T-helper 2 cell (primary cell): Measurements from ENCODE around the gene FOXO4.
A peak's percentile ranks its signal among the peaks of the same experiment; 100 is the strongest.

ENCODE experiments used
- DNase-seq, 5 experiments: peaks; one replicate each; pipeline versions ENCODE4 v3.0.0 to v3.0.0-alpha.2; 2012 to 2022

FOXO4 gene

DNA sequence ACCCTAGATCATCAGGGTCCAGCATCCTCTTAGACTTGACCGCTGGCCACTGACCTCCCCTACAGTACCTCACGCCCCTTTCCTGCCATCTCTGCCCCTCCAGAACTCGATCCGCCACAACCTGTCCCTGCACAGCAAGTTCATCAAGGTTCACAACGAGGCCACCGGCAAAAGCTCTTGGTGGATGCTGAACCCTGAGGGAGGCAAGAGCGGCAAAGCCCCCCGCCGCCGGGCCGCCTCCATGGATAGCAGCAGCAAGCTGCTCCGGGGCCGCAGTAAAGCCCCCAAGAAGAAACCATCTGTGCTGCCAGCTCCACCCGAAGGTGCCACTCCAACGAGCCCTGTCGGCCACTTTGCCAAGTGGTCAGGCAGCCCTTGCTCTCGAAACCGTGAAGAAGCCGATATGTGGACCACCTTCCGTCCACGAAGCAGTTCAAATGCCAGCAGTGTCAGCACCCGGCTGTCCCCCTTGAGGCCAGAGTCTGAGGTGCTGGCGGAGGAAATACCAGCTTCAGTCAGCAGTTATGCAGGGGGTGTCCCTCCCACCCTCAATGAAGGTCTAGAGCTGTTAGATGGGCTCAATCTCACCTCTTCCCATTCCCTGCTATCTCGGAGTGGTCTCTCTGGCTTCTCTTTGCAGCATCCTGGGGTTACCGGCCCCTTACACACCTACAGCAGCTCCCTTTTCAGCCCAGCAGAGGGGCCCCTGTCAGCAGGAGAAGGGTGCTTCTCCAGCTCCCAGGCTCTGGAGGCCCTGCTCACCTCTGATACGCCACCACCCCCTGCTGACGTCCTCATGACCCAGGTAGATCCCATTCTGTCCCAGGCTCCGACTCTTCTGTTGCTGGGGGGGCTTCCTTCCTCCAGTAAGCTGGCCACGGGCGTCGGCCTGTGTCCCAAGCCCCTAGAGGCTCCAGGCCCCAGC, 5.2 kb downstream of the FOXO4 start:
- no peak for DNase-seq

GRCh38 chrX:71102292-71102691, 6.6 kb downstream of the FOXO4 start:
- no peak for DNase-seq

DNA sequence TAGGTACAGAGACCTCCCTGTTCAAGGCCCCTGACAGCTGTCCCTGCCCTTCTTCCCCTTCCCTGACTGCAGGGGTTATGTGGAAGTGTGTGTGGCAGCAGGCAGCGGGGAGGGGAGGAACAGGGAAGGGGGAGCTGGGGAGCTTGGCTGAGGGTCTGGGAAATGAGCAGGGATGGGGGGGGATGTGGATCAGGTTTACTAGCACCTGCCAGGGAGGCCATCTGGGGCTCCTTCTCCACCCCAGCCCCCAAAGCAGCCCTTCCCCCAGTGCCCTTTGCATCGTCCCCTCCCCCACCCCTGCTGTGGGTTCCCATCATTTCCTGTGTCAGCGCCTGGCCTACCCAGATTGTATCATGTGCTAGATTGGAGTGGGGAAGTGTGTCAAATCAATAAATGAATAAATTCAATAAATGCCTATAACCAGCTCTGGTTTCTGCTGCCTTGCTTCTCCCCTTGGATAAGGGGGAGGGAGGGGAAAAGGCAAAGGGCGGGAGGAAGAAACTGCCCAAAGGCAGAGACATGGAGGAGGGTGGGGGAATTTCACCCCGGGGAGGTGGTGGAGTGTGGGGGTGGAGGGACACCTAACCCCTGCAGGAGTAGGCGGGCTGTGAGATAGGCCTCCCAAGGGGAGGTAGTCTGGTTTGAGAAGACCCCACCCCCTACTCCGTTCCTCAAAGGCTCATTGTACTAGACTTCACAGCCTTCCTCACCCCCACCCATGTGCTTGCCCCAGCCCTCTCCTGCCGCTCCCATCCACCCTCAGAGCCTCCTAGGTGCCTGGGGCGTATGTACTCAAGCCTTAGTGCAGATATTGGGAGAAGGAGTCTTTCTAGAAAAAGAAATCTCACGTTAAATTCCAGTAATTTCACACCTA, 7.7 kb downstream of the FOXO4 start:
- DNase-seq, result peak in 4 of 5 experiments; percentile 16 to 75 (median 53)

DNA sequence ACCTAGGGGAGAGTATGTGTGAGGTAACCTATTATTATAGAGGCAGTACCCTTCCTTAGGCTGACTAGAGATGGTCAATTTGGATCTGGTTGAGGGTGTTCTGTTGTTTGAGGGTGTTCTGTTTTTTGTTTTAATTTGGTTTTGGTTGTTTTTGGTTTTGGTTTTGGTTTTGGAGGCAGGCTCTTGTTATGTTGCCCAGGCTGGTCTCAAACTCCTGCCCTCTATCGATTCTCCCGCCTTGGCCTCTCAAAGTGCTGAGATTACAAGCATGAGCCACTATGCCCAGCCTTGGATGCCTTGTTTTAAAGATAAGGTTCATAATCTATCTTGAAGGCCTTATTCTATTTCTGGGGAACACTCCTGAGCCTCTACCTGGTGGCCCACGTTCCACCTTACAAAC, 10.0 kb downstream of the FOXO4 start:
- DNase-seq, result peak in 1 of 5 experiments; percentile 36

- DNase-seq, result peak in 1 of 5 experiments; percentile 56
These were observed 10.8 kb downstream of the FOXO4 start, which contains the start of gene CXorf65 for GRCh38 chrX:71106427-71106826. TSS of gene CXorf65 (minus strand) at chrX:71106740. CDS start at chrX:71106556, 184 bp downstream.

- DNase-seq, result no peak
These were observed 11.6 kb downstream of the FOXO4 start for GRCh38 chrX:71107245-71107644.

DNA sequence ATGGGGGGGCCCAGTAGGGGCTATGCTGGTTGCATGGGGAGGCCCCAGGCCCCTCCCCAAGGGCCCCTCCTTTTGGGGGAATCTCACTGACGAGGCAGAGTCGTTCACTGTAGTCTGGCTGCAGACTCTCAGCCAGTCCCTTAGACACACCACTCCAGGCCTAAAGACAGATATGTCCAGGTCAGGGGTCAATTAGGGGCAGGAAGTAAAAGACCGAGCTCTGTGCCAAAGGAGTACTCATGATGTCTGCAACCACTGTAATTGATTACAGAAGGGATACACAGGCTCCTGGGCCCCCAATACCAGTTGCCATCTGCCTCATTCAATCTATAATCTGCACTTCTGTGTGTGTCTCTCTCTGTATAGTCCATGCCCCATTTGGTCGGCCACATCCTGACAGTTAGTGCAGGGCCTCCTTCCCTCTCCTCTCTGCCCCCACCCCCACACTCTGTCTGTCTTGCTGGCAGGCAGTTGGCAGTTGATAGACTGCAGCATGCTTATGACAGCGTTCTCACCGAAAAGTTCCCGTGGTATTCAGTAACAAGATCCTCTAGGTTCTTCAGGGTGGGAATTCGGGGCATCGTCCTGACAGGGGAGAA, 12.2 kb downstream of the FOXO4 start:
- DNase-seq, result peak in 2 of 5 experiments; percentile 51 to 84

DNA sequence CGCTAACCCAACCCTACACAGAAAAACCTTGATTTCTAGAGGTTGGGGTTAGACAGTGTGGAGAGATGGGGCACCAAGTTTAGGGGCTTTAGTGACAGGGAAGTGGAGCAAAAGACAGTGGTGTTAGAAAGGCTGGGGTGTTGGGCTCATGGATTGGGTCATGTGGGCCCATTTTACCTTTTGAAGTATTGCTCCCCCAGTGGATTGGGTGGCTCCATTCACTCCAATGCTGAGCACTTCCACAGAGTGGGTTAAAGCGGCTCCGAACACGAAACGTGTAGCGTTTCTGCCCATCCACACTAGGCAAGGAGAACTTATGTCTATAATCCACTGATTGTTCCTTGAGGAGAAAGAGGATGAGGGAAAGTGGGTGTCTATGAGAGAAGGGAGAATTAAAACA, 13.4 kb downstream of the FOXO4 start:
- peak in 1 of 5 experiments; percentile 38 for DNase-seq

DNA sequence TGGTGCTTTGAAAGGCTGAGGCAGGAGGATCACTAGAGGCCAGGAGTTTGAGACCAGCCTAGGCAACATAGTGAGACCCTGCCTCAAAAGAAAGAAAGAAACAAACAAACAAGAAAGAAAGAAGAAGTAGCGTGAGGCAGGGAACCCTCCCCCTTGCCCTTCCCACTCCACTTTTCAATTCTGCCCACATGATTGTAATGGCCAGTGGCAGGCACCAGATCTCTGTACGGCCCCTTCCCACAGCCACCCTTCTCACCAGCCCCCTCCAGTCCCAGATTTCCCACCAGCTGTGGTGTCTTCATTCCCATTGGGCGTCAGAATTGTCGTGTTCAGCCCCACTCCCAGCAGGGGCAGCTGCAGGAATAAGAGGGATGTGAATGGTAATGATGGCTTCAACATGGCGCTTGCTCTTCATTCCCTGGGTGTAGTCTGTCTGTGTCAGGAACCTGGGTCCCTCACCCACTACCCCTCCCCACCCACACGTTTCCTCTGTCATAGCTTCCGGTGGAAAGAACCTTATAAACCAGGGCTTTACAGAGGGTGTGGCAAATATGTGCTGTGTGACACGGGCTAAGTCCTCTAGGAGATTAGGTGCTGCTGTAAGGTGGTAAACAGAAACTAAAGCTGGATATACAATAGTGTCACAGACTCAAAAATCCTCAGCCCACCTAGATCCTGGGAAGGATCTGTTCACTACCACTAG, 15.6 kb downstream of the FOXO4 start, which contains the start of gene IL2RG:
IL2RG (minus strand) TSS at position 437 of the 703 bp plus-strand sequence; CDS start at position 399, 38 bp downstream.
- peak; percentile 32 to 95 (median 72) for DNase-seq

DNA sequence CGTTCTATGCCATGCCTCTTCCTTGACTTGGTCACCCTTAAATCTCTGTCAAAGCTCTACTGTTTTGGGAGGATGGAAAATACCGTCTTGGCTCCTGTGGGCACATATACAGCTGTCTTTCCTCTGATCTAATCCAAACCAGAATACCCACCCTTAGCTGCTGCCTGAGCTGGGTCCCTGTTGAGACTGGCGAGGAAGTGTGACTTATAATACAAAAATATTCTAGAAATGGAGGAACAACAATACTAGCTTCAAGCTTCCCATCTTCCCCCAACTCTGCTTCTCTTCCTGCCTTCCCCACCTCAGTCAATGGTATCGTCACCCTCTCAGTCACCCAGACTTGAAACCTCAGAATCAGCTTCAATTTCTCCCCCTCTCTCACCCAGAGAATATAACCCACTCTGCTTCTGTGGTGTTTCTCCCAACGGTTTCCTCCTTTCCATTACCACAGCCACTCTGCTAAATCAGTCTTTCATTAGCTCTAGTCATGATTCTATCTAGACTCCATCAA, 16.3 kb downstream of the FOXO4 start:
- DNase-seq, result peak in 2 of 5 experiments; percentile 60 to 67

DNA sequence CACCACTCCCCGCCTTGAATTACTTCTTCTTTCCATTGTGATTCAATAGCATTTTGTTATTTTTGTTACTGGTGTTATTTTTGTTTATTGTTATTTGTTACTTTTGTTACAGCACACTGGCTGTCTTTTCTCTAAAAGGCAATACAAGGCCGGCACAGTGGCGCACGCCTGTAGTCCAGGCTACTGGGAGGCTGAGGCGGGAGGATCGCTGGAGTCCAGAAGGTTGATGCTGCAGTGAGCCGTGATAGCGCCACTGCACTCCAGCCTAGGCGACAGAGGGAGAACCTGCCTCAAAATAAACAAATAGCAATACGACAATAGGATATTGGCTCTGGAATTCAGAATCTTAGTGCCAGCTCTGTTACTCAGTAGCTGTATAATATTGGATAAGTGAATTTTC, 21.7 kb downstream of the FOXO4 start:
- DNase-seq, result no peak

DNA sequence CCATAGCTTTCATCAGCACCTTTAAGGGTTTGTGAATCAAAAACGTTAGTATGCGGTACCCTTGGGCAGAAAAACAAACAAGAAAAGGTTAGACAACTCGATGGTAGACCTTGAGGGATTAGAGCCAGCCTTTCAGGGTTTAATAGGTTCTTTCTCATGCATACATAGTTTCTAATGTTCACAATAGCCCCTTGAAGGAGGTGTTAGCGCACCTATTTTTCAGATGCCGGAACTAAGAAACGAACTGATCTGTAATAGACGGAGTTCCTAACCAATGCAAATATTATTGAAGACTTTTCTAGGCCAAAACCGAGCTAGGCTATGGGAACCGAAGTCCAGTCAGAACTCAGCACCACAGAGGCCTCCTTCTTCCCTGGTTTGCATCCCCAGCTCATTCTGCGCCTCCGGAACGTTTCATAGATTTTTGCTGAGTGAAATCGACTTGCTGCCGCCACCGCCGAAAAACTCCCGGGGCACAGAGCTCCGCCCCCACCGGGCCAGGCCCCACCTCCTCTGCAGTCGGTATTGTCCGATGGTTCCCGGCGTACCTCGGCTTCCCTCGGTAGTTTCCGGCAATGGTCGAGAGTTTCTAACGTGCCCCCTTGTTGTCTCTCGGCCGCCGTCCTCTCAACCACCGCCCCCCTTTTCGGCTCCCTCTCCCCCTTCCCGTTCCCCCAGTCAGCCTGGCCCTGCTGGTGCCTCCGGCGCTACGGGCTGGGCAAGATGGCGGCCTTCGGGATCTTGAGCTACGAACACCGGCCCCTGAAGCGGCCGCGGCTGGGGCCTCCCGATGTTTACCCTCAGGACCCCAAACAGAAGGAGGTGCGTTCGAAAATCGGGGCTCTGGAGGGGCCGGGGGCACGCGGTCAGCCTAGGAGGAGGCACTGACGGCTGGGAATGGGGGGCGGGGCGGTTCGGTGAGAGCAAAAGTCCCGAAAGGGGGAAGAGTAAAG, 22.7 kb downstream of the FOXO4 start, which contains the start of gene MED12:
MED12 (plus strand) TSS at position 565 of the 953 bp plus-strand sequence; CDS start at position 724, 159 bp downstream.
- peak; percentile 55 to 82 (median 73) for DNase-seq

- no peak for DNase-seq
These were observed 23.4 kb downstream of the FOXO4 start for GRCh38 chrX:71118985-71119535.

DNA sequence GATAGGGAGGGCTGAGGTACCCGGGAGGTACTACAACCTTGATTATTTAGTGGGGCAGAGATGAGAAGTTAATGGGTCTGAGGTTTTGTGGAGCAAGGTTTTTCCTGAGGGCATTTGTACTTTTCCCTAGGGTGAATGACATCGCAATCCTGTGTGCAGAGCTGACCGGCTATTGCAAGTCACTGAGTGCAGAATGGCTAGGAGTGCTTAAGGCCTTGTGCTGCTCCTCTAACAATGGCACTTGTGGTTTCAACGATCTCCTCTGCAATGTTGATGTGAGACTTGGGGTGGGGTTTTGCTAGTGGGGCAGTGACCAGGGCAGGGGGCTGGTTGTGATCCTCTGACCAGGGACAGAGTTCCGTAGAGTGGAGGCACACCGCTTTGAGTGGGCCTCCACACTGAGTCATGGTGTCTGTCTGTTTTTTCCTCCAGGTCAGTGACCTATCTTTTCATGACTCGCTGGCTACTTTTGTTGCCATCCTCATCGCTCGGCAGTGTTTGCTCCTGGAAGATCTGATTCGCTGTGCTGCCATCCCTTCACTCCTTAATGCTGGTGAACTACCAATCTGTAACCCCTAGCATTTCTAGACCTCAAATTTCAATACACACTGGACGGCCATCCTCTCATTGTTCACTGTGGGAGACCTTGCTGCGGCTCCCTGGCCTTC, 32.6 kb downstream of the FOXO4 start:
- no peak for DNase-seq

DNA sequence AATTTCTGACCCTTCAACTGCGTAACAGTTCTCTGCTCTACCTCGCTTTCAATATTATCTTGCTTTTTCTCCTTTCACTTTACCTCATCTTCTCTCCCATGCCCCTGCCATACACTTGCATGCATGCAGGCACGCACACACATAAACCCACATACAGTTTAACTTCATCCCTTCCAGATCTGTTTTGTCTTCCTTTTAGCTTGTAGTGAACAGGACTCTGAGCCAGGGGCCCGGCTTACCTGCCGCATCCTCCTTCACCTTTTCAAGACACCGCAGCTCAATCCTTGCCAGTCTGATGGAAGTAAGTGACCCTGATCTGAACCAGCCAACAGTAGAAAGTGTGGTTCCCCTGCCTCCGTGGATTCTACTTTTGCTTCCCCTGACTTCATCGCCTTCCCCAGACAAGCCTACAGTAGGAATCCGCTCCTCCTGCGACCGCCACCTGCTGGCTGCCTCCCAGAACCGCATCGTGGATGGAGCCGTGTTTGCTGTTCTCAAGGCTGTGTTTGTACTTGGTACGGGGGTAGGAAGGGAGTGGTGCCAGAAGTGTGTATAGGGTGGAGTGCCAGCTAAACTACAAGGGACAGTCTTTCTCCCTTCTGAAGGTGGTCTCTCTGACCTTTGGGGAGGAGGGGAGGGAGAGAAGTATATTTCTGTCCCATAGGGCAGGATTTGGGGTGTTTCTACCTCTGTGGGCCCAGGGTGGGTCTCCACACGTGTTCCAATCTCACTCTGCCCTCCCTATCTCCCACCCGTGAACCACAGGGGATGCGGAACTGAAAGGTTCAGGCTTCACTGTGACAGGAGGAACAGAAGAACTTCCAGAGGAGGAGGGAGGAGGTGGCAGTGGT, 33.5 kb downstream of the FOXO4 start:
- peak; percentile 47 to 74 (median 64) for DNase-seq

GRCh38 chrX:71131510-71131909, 35.9 kb downstream of the FOXO4 start:
- DNase-seq, result no peak

DNA sequence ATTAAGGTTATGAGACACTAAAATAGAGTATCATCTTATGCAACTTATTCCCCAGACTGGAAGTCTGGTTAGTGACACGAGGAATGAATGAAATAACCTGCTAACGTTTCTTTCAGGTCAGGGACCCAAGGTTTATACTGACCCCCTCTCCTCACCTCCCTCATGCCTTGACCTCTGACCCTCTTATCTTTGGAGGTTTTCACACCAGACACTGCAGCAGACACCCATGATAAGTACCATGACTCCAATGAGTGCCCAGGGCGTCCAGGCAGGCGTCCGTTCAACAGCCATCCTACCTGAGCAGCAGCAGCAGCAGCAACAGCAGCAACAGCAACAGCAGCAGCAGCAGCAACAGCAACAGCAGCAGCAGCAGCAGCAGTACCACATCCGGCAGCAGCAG, 44.8 kb downstream of the FOXO4 start:
- peak in 1 of 5 experiments; percentile 6 for DNase-seq

DNA sequence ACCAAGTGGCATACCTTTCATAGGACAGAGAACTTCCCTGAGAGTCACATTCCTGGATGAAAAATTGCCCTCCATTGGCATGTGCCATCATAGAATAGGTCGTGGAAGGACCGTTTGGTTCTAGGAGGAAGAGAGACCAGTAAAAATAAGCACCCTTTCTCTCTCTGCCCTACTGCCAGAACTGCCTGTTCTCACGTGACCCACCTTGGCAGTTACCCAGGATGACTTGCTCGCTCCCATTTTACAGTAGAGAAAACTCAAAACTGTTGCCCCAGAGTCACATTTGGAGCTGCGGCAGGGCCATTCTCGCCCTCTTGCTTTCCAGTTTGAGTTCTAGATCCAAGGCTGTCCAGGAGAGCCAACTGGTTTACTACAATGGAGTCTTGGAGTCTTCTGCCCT, 47.9 kb downstream of the FOXO4 start:
- no peak for DNase-seq
